Measurements from ENCODE around the gene EFNA1. TPM values are rescaled to one million over a fixed set of nuclear protein-coding genes. Genes with fewer than 3 reads are reported as not detected.

EFNA1 gene
- total RNA-seq, 2 experiments from 2014 or later = not detected

DNA sequence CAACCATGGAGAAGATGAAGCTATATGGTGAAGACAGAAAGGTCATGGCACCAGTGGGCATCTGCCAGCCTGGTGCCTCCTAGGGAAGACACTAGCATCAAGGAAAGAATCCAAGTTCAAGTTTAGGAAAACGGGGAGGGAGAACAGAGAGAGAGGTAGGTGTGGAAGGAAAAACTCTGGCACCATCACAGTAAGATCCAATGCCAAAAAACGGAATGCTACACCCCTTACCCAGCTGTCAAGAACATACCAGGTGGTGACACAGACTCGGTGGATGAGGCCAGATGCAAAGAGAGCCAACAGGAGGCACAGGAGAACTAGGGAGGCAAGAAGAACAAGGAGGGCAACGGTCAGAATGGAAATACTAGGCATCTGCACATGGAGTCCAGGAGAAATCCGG lies 41.9 kb downstream of the EFNA1 start:
- Histone ChIP-seq H3K9me2 (ENCODE audit: insufficient read depth, low read length) (no peaks in the 10 kb centered on the region), H3K4me1 (ENCODE audit: insufficient read depth, low read length, poor library complexity, severe bottlenecking) (peaks cover 36% of the 10 kb centered on the region), H3K36me3 (ENCODE audit: insufficient read depth, low read length) (peaks cover 18% of the 10 kb centered on the region; the same call in 1 of the 2 replicates), H3K27ac (ENCODE audit: low read depth, low read length, poor library complexity, severe bottlenecking) (no peak overlapping the region), H3K9me3 (ENCODE audit: low read length) (no peaks in the 10 kb centered on the region), H2AFZ (ENCODE audit: low read length) (no peak overlapping the region), H3K79me2 (ENCODE audit: insufficient read depth, low read depth, low read length) (peaks cover 14% of the 10 kb centered on the region; the same call in 1 of the 2 replicates), H4K20me1 (ENCODE audit: insufficient read depth, low read length) (no peaks in the 10 kb centered on the region), H3K4me2 (ENCODE audit: low read length) (no peak overlapping the region), H3K4me3 (ENCODE audit: low read depth, low read length, poor library complexity, severe bottlenecking) (no peak overlapping the region)
- BruUV-seq (replicated peaks) = no TSS peak
- ChIA-PET POLR2A (interaction anchor here (0.6 kb wide), 1 partner anchor 33 kb away, joined by 3 read pairs; no protein-coding TSS in a partner anchor), CTCF (ENCODE audit: unreplicated experiment) (no interaction called here)
- DNase-seq (ENCODE audit: low spot score) = no peak
- no peak for TF ChIP-seq CTCF (conservative IDR thresholded peaks at IDR 0.05; ENCODE audit: low read length)
- TF ChIP-seq EZH2phosphoT487 (IDR thresholded peaks at IDR 0.05; ENCODE audit: borderline replicate concordance, low read depth, low read length) = no peak
- intact Hi-C loops (cut with micrococcal nuclease; ENCODE audit: unreplicated experiment) = no loop called here

GRCh38 chr1:155170101-155170785 lies 42.6 kb downstream of the EFNA1 start:
- POLR2A ChIA-PET = interaction anchor here (0.7 kb wide), 1 partner anchor 52 kb away, joined by 4 read pairs; no protein-coding TSS in a partner anchor
- BruUV-seq (replicated peaks) = TSS peak; percentile 58
- H3K27ac ChIP-seq (ENCODE audit: low read depth, low read length, poor library complexity, severe bottlenecking) = no peak overlapping the region
- CTCF ChIA-PET (ENCODE audit: unreplicated experiment) = interaction anchor here (0.6 kb wide), 1 partner anchor 79 kb away, joined by 4 read pairs; no protein-coding TSS in a partner anchor
- peaks cover 14% of the 10 kb centered on the region; the same call in 1 of the 2 replicates for H3K79me2 ChIP-seq (ENCODE audit: insufficient read depth, low read depth, low read length)
- no peak overlapping the region for H3K4me3 ChIP-seq (ENCODE audit: low read depth, low read length, poor library complexity, severe bottlenecking)
- peaks cover 18% of the 10 kb centered on the region; the same call in 1 of the 2 replicates for H3K36me3 ChIP-seq (ENCODE audit: insufficient read depth, low read length)
- peaks cover 41% of the 10 kb centered on the region for H3K4me1 ChIP-seq (ENCODE audit: insufficient read depth, low read length, poor library complexity, severe bottlenecking)
- no peak for DNase-seq (ENCODE audit: low spot score)
- no peak for TF ChIP-seq EZH2phosphoT487 (IDR thresholded peaks at IDR 0.05; ENCODE audit: borderline replicate concordance, low read depth, low read length)
- no peak for TF ChIP-seq CTCF (conservative IDR thresholded peaks at IDR 0.05; ENCODE audit: low read length)
- no peak overlapping the region for H2AFZ ChIP-seq (ENCODE audit: low read length)
- H3K9me2 ChIP-seq (ENCODE audit: insufficient read depth, low read length) = no peaks in the 10 kb centered on the region
- no peaks in the 10 kb centered on the region for H3K9me3 ChIP-seq (ENCODE audit: low read length)
- intact Hi-C loops (cut with micrococcal nuclease; ENCODE audit: unreplicated experiment) = no loop called here
- no peaks in the 10 kb centered on the region for H4K20me1 ChIP-seq (ENCODE audit: insufficient read depth, low read length)
- H3K4me2 ChIP-seq (ENCODE audit: low read length) = no peak overlapping the region

DNA sequence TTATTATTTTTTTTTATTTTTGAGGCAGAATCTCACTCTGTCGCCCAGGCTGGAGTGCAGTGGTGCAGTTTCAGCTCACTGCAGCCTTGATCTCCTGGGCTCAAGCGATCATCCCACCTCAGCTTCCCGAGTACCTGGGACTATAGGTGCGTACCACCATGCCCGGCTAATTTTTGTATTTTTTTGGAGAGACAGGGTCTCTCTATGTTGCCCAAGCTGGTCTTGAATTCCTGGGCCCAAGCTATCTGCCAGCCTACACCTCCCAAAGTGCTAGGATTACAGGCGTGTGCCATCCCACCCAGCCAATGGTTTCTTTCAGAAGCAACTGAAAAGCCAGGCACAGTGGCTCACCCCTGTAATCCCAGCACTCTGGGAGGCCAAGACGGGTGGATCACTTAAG lies 43.1 kb downstream of the EFNA1 start:
- no TSS peak for BruUV-seq (replicated peaks)
- Histone ChIP-seq H4K20me1 (ENCODE audit: insufficient read depth, low read length) (no peaks in the 10 kb centered on the region), H3K79me2 (ENCODE audit: insufficient read depth, low read depth, low read length) (peaks cover 14% of the 10 kb centered on the region; the same call in 1 of the 2 replicates), H2AFZ (ENCODE audit: low read length) (no peak overlapping the region), H3K36me3 (ENCODE audit: insufficient read depth, low read length) (peaks cover 18% of the 10 kb centered on the region; the same call in 1 of the 2 replicates), H3K4me1 (ENCODE audit: insufficient read depth, low read length, poor library complexity, severe bottlenecking) (peaks cover 41% of the 10 kb centered on the region), H3K4me2 (ENCODE audit: low read length) (no peak overlapping the region), H3K4me3 (ENCODE audit: low read depth, low read length, poor library complexity, severe bottlenecking) (no peak overlapping the region), H3K9me2 (ENCODE audit: insufficient read depth, low read length) (no peaks in the 10 kb centered on the region), H3K9me3 (ENCODE audit: low read length) (no peaks in the 10 kb centered on the region), H3K27ac (ENCODE audit: low read depth, low read length, poor library complexity, severe bottlenecking) (no peak overlapping the region)
- intact Hi-C loops (cut with micrococcal nuclease; ENCODE audit: unreplicated experiment) = no loop called here
- ChIA-PET POLR2A (interaction anchor here (0.7 kb wide), 2 partner anchors 23 to 52 kb away, joined by 4 read pairs; no protein-coding TSS in a partner anchor), CTCF (ENCODE audit: unreplicated experiment) (interaction anchor here (0.6 kb wide), 1 partner anchor 80 kb away, joined by 4 read pairs; no protein-coding TSS in a partner anchor)
- TF ChIP-seq CTCF (conservative IDR thresholded peaks at IDR 0.05; ENCODE audit: low read length) (no peak), EZH2phosphoT487 (IDR thresholded peaks at IDR 0.05; ENCODE audit: borderline replicate concordance, low read depth, low read length) (no peak)
- DNase-seq (ENCODE audit: low spot score) = no peak

Measured in OCI-LY7 (cell line).